NCI-H1417 treated with DMSO at 0.1 percent for 48 hours (cell line): ENCODE measurements around the gene LPAR3.
"Not testable (repeated sequence)": the region's sequence is repeated elsewhere in the genome, so short reads cannot be mapped to it uniquely, and the experiment has no call there.

Experiments used
- DNase-seq: peaks from one replicate; lab custom pipeline; 2025; lab: John Stamatoyannopoulos, UW

The LPAR3 gene

DNA sequence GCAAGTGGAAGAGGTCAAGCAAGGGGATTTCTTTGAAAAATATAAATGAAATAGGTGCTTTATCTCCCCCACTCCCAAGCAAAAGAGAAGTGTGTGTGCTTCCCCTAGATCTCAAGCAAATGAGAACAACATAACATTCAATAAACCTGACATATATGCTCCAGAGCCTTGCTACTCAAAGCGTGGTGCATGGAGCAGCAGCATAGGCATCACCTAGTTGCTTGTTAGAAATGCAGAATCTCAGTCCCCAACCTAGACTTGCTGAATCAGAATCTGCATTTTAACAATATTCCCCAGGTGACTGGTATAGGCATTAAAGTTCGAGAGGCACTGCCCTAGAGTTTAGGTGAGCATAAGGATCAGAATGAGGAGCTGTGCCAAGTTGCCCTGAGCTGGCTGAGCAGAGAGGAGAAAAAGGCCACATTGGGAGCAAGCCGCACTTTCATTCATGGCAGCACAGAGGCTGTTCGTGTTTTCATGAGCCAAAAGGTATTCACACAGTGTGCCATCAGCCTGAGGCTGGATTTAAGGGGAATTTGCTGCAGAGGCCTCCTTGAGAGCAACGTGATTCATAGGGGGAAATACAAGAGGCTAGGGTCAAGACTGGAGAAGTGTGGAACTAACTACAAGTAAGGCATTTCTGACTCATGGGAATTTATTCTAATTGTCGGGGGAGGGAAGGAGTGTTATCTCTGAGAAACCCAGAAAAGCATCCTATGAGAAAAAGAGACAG is 14.3 kb upstream of the LPAR3 start:
- DNase-seq, result no peak

DNA sequence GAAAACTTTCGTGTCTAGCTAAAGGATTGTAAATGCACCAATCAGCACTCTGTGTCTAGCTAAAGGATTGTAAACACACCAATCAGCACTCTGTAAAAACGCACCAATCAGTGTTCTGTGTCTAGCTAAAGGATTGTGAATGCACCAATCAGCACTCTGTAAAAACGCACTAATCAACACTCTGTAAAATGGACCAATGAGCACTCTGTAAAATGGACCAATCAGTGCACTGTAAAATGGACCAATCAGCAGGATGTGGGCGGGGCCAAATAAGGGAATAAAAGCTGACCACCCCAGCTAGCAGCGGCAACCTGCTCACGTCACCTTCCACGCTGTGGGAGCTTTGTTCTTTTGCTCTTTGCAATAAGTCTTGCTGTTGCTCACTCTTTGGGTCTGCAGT is 9.7 kb upstream of the LPAR3 start:
- DNase-seq, result not testable (repeated sequence)

DNA sequence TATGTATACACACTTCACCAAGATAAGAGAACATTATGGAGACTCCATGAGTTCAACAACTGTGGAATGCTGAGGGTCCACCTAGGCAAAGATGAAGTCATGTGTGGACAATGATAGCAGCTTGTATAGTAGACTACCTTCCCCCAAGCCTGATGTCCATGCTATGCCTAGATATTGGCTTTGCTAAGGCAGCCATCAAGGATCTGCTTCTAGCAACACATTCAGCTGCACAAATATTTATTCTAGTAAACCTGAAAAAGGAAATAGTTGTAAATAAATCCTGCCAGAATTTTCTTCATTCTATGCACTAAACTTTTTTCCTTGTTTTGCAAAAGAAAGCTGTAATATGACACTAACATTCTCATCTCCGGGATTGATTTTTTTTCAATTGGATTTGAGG is 7.0 kb upstream of the LPAR3 start:
- no peak for DNase-seq

DNA sequence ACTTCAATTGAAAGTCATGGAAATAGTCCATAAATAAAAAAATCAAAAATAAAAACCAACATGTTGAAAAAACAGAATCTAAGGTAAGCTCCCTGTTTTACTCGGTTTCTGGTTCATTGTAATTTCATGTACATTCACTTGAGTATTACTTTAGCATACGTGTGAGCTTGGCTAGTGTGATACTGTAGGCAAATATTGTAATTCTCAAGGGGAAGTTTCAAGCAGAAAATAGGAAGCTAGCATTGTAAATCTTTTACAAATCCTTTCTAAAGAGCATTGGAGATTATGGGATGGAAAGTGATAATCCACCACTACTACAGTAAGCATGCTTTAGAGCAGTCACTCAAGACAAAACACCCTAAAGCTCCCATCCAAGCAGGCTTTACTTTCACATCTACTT is 3.3 kb upstream of the LPAR3 start:
- no peak for DNase-seq

DNA sequence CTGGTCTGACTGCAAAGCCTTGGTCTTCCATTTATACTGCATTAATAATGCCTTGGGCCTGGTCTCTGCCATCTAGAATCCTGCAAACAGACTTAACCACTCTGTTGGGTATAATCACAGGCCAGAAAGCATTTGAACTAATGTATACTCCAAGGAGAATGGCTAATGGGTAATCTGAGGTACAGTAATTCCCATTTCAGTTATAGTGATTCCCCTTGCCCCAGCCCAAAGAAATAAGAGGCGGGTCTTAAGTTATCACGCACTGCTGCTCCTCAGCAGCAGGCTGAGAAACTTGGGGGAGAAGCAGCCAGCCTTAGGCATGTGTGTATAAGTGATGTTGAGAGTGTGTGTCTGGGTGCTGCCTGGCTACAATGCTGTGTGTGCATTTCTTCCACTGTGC is 2.4 kb downstream of the LPAR3 start:
- no peak for DNase-seq

DNA sequence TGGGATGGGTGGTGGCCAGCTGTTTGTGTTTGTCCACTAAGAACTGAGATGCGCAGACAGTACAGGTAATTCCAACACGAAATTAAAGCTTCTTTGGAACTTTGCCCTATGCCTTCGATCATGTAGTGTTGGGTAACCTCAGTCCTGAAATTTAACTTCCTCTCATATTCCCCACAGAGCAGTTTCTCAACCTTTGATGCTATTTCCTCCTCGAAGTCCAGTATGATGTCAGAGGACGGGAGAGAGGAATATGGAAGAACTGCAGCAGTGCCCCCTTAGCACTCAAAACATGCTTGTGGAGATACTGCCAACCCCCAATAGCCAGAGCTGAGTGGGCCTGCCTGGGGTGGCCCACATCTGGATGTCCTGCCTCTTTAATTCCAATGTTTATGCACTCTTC is 3.6 kb downstream of the LPAR3 start:
- DNase-seq, result no peak

DNA sequence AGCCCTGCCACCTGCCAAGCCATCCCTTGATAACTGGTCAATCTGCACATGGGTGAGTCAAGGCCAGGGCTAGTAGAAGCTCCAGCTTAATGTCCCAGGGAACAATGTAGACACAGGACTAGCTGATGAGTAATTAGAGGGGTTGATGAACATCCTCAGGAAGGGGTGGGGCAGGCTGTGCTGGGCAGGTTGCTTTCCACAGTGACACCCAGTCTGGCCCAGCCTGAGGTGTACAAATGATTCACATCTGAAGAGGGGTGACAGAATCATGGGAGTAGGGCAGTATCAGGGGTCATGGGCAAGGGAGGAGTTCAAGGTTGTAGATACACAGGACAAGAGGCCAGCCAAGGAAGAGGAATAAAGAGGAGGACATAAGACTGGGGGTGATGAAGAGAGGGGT is 4.3 kb downstream of the LPAR3 start:
- no peak for DNase-seq

DNA sequence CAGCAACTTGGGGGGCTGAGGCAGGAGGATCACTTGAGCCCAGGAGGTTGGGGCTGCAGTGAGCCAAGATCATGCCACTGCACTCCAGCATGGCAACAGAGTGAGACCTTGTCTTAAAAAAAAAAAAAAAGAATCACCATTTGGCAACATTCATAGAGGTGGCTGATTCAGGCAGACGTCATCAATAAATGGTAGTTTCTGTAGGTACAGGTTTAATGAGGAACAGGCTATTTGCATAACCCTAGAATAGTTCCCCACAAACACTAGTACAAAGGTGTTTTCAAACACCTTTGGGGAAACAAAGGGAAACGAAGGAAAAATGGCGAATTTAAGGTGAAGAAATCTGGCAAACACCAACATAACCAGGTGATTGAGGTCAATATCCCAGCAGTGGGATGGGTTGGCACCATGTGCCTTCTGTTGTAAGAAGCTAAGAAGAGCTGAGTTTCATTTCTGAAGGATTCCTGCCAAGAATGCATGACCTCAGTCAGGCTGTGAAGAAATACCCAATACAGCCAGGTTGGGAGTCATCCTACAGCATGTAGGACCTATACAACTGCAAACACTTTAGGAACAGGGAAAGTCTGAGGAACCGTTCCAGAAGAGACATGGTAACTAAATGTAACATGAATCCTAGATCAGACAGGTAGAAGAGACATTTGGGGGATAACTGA is 5.6 kb downstream of the LPAR3 start:
- DNase-seq, result no peak

DNA sequence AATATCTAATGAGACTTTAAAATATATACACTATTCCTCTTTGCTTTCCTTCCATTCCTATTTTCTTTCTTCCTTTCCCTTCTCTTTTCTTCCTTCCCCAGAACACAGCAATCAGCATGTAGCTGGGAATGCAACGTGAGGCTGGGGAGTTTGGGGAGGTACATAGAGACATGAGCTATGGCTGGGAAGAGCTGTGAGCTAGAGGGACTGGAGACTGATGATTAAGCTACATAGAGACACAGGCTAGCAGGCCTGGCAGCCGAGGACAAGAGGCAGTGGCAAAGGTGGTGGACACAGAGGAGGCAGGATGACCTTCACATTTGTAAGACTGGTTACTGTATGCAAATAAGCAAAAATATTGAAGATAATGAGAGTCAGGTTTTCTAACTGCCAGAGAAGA is 7.5 kb downstream of the LPAR3 start:
- no peak for DNase-seq

DNA sequence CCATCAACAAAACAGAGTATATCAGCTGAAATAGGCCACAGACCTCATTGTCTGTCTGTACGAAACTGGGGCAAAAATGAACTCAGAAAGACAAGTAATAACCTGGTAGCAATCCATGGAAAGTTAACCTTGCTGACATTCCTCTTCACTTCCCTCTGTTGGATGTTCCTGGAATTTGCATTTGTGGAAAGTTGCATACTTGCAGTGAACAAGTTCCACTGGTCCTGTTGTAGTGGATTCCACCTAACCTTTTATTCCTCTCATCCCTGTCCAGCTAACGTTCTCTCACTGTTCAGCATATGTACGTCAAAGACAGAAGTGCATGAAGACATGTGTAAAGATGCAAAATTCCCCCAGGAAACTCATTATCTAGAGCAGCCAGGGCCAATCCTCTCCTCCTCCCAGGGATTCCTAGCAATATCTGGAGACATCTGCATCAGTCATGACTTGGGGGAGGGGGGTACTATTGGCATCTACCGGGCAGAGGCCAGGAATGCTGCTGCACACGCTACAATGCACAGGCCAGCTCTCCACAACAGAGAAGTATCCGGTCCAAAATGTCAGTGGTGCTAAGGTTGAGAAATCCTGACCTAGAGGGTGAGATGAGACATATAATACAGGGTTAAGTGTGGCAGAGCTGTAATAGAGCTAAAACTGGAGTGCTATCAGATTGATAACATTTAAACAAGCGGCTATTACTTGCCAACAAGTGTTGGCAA is 8.2 kb downstream of the LPAR3 start:
- no peak for DNase-seq

DNA sequence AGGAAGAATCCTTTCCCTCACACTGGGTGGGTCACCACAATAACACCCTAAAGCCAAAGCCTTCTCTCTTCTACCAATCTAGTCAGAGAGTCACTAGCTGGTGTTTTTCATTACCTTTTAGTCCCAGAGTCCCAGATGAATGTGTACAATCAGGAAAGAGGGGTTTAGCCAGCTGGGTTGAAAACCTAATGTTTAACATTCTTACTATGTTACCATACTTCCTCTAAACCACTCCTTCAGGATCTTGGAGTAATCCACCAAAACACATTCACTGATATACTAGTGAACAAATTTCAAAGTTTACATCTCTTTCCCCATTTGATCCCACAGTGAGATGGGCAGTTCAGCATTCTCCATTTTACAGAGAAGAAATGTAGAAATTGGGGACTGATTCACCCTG is 9.7 kb downstream of the LPAR3 start:
- no peak for DNase-seq

DNA sequence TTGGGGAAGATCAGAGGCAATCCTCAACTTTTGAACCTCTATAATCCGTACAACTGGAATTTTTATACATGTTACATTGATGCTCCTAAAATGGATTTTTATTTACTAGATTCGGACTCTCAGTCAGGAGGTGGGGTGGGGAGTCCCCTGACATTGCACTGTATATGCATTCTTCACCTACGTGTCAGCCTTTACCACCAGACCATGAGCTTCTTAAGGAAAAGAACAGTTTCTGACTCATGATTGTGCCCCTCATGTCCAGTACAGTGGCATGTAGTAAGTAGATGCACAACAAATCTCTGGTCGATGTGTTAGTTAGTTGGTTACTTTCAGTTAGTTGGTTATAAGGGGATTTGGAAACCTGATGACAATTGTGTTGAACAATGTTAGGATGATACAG is 15.4 kb downstream of the LPAR3 start:
- no peak for DNase-seq

DNA sequence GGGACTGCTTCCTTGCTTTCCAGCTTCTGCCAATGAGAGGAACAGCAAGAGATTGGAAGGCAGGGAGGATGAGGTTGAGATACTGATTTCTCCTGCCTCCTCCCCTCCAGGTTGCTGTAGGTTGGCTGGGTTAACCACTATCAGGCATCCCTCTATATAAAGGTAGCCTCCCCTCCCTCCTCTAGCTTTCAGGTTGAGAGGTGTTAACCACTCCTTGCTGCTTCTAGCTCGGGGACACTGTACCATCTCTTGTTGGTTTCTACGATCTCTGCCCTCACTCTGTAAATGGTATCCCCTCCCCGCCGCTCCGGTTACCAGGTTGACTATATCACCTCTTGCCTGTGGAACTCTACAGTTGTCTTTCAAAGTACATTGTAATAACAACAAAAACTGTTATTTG is 16.7 kb downstream of the LPAR3 start:
- no peak for DNase-seq

DNA sequence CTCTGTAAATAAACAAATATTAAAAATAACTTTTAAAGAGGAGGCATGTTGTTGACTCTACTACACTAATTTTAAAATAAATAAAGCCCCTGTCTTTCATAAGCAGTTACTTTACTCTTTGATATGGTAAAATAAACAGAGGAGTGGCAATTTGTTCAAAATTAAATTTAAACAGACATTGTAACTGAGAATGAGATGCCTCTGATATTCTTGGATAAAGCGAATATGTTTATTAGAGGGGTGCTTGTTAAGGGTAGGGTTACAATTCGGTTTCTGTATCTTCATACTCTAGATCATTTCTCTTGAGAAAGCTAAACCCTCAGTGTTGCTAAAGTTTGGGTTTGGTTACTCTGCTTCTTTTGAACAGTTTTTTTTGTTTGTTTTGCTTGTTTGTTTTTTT is 19.6 kb downstream of the LPAR3 start:
- no peak for DNase-seq

DNA sequence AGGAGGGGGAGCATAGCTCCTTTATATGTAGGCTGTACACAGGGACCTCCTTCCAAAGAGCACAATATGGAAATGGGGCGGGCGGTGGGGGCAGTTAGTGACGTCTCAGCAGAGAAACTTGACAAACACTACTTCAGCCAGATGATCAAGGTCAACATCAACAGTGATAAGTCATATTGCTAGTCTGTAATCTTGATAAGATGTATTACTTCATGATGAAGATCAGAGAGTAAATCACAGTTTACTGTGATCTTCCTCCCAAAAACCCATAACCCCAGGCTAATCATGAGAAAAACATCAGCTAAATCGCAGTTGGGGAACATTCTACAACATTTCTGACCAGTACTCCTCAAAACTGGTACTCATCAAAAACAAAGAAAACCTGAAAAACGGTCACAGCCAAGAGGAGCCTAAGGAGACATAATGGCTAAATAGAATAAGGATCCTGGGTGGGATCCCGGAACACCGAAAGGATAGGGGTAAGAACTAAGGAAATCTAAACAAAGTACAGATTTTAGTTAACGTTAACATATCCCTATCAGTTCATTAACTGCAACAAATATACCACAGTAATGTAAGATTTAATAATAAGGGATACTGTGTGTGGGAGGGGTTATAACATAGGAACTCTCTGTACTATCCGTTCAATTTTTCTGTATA is 20.2 kb downstream of the LPAR3 start:
- no peak for DNase-seq

DNA sequence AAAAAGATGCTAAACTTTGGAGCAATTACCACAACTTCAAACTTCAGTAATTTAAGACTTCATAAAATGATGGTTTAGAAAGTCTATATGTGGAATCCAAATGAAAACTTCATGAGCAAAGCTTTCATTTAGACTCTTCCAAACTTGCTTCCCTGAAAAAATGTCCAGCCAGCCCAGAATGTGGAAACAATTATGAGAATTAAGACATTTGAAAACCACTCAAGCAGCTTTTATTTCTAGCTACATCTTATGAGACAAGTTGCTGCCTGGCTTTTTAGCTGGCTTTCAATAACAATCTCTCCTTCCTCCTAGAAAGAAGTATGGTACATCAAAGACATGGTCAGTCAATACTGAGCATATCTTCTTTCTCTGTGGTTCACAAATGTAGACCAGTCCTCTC is 21.8 kb downstream of the LPAR3 start:
- DNase-seq, result no peak

DNA sequence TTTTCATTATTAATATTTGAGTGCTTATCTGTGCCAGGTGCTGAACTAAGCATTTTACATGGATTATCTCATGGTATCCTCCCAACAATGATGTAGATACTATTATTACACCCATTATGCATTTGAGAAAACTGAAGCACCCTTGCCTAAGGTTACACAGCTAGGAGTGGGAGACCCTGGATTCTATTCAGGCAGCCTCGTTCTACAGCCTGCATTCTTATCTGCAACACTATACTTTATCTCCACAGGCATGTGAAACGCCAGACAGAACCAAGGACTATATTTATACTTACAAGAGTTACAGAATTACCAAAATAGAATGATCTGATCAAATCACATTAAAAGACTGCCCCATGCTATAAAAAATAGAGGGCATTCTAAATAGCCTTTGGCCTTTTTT is 22.4 kb downstream of the LPAR3 start:
- DNase-seq, result no peak

DNA sequence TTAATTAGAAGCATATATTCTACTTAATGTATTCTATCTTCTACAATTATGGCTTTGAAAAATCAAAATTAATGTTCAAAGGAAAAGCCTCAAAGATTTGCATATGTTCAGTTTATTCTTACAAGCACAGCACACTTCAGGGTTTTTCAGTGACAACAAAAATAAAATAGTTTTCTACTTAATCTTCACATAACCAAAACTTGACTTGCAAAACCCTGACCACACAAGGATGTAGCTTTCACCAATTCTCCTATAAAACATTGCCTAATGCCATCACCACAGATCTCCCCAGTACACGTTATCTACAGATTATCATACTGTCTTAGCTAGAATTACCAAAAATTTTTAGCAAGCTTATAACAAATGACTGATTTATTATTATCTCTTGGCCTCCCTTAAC is 23.3 kb downstream of the LPAR3 start:
- no peak for DNase-seq

DNA sequence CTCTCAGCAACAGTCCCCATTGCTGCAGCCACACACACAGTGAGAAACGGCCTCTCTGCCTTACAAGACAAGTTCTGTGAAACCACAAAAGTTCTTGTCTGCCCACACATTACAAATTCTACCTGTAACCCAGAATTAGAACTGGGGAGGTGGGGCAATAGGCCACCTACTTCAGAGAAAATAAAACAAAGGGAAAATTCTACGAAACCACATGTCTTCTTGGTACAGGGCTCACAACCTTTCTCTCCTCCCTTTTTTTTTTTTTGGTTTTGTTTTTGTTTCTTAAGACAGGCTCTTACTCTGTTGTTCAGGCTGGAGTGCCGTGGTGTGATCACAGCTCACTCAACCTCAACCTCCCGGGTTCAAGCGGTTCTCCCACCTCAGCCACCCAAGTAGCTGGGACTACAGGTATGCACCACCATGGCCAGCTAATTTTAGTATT is 30.2 kb downstream of the LPAR3 start:
- no peak for DNase-seq

DNA sequence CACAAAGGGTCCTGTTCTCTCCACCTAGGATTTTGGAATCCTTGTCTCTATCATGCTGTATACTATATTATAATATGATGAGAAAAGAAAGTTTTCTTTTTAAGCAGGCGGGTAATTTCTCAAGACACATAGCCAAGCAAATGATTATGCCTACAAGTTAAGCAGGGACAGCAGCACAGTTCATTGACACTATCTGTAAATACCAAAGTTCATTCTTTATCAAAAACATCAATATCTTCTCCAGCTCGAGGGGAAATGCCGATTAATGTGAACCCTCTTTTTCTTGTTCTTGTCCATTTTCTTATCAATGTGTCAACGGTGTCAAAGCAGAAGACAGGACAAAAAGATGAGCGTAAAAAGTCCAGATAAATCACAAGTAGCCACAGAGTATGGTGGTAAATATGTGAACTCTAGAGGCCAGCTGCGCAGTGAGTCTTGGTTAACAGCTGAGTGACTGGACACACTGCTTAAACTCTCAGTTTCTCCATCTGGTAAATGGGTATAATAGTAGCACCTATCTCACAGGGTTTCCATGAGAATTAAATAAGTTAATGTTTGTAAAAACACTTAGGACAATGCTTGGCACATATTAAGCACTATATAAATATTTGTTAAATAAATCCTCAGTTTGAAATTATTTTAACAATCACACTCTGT is 30.9 kb downstream of the LPAR3 start:
- no peak for DNase-seq

DNA sequence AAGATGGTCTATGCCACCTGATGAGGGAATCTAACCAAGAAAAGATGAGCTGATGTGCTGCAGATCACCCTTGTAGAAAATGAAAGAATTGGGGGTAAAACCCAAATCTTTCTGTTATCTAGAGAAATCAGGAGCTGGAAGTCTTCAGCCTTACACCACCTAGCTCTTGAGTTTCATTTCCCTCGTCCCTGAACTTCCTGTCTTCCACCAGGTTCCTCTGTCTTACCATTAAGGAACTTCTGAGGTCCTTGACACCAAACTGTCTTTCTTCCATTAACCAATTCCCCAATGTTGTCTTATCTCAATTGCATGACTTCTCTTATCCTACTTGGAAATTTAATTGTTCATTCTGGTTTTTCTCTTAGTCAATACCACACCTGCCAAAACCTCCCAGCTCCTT is 31.5 kb downstream of the LPAR3 start:
- no peak for DNase-seq

DNA sequence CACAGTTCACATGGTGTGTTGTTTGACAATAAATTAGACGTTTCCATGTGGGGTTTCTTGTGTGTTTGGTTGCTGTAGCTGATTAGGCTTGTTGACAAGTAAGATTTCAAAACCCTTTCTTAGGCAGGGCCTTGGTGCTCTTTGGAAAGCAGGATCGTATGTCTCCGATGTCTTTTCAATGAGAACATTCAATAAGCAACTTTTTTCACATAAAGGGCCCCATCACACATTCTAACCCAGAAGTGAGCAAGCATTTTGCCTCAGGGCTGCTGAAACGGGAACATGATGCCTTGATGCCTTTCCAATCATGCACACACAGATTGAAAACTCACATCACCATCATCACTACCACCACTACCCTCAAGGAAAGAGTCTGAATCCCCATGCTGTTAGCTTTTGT is 33.1 kb downstream of the LPAR3 start:
- DNase-seq, result no peak
